SW 1271 (cell line): ENCODE data around the gene VPS11.
"Not testable (repeated sequence)": the region's sequence is repeated elsewhere in the genome, so short reads cannot be mapped to it uniquely, and the experiment has no call there.

Experiments used
- DNase-seq, 2 experiments: peaks; one replicate each; lab custom pipeline; 2025; lab: John Stamatoyannopoulos, UW

The VPS11 gene

GRCh38 chr11:119038884-119039283 lies 28.7 kb upstream of the VPS11 start:
- no peak for DNase-seq

DNA sequence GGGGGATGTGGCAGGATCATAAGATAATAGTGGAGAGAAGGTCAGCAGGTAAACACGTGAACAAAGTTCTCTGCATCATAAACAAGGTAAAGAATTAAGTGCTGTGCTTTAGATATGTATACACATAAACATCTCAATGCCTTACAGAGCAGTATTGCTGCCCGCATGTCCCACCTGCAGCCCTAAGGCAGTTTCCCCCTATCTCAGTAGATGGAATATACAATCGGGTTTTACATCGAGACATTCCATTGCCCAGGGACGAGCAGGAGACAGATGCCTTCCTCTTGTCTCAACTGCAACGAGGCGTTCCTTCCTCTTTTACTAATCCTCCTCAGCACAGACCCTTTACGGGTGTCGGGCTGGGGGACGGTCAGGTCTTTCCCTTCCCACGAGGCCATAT lies 28.1 kb upstream of the VPS11 start:
- not testable (repeated sequence) for DNase-seq

DNA sequence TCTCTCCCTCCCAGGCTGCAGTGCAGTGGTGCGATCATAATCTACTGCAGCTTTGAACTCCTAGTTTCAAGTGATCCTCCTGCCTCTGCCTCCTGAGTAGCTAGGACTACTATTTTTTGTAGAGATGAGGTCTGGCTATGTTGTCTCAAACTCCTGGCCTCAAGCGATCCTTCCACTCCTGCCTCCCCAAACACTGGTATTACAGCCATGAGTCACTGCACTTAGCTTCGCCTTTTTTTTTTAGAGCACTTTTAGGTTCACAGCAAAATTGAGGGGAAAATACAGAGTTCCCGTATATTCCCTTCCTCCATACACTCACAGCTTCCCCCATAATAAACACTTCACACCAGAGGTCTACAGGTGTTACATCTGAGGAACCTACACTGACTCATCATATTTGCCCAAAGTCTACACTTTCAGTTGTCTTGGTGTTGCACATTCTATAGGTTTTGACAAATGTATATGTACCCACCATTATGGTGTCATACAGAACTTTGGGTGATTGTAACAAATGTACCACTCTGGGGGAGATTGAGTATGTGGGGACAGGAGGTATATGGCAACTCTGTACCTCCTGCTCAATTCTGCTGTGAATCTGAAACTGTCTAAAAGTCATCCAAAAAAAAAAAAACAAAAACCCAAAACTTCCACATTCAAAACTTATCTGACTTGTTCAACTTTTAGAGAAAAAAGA lies 25.6 kb upstream of the VPS11 start:
- DNase-seq: no peak

DNA sequence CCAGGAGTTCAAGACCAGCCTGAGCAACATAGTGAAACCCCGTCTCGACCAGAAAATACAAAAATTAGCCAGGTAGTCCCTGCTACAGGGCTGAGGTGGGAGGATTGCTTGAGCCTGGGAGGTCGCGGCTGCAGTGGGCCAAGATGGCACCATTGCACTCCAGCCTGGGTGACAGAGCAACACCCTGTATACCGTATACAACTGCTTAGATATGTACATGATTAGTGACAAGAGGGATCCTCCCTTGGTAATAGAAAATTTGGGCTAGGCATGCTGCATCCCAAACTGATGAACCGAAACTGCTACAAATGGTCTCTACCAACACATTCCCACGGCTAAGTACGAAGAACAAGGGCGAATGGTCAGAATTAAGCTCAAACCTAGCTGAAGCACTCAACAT lies 24.7 kb upstream of the VPS11 start:
- DNase-seq: no peak

GRCh38 chr11:119044708-119045107 lies 22.9 kb upstream of the VPS11 start:
- no peak for DNase-seq

DNA sequence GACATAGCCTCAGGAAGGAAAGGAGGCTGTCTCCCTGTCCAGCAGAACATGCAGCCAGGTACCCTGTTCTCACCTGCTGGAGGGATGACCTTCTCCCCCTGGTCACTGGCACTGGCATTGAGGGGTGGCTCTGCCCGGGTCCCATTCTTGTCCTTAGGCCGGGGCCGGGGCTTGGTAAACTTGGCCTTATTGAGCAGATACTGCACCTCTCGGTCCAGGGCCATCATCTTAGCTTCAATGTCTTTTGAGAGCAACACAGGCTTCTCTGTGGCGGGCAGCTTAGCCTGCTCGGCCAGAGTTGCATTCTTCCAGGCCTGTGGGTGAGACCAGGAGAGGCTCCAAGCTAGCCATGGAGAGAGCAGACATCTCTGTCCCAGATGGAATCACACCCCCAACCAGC lies 21.1 kb upstream of the VPS11 start:
- no peak for DNase-seq

GRCh38 chr11:119047205-119047604 lies 20.4 kb upstream of the VPS11 start:
- DNase-seq: no peak

GRCh38 chr11:119048644-119049043 lies 19.0 kb upstream of the VPS11 start:
- no peak for DNase-seq

GRCh38 chr11:119049081-119049480 lies 18.5 kb upstream of the VPS11 start:
- DNase-seq: no peak

- no peak for DNase-seq
Observed at GRCh38 chr11:119051440-119052162, 16.0 kb upstream of the VPS11 start.

DNA sequence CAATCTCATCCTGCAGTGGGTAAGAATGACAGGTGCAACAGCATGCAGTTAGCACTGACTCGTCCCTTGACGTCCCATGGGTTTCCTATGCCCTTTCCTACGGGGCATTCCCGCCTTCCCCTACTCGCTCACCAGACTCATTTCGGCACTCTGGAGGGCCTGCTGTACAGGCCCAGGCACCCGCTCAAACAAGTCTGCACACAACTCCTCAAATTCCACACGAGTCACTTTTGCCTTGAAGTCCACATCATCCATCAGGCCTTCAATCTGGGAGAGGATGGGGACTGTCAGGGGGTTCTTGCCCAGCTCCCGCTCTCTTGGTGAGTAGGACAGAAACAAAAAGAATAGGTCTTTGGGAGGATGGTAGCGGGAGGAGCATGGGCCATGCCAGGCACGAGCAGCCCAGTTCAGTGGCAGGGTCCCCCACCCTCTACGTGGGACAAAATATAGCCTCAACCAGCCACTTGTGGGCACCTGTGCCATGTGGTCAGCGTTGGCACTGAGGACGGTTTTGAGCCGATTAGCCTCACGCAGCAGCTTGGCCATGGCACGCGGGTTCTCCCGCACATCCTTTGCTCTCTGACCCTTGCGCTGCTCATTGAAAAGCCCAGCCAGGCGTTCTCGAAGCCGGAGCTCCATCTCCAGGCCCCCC lies 15.3 kb upstream of the VPS11 start:
- no peak for DNase-seq

DNA sequence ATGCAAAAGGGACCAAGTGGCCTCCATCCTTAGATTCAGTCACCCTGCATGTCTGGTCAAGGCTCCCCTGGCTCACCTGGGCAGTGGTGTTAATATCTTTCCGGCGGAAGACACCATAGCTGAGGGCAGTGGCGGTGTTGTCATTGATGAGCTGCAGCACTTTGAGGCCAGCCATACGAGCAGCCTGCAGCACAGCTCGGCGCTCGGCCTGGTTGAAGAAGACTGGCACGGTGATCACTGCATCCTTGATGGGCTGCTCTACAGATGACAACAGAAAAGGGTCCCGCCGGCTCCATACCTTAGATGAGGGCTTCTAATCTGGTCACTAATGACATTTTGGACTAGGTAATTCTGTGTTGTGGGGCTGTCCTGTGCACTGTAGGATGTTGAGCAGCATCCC lies 13.2 kb upstream of the VPS11 start:
- DNase-seq: no peak

- peak in 1 of 2 experiments; percentile 48 for DNase-seq
Observed at GRCh38 chr11:119055901-119056300, 11.7 kb upstream of the VPS11 start.

DNA sequence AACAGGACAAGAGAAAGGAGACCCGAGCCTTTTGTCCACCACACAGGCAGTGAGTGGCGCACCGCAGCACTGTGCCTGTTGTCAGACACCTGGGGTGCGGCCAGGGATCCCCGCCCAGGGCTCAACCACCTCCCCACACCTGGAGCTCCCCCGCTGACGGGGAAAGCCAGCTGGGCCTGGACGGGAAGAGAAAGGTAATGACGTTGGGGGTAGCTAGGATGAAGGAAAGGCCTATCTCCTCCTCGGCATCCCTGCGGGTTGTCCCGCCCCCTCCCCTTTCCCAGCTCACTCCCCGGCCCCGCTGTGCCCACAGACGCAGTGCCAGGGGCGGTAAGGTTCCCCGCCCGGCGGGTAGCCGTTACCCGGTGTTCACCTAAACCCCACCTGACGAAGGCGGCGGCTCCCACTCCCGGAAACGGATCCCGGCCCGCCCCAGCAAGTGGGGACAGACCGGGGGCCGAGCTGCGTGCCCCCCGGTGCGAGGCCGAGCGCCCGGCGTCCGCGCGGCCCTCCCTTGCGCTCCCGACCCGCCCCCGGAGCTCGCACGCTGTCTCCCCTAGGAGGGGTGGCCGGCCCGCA lies 11.1 kb upstream of the VPS11 start:
- no peak for DNase-seq

DNA sequence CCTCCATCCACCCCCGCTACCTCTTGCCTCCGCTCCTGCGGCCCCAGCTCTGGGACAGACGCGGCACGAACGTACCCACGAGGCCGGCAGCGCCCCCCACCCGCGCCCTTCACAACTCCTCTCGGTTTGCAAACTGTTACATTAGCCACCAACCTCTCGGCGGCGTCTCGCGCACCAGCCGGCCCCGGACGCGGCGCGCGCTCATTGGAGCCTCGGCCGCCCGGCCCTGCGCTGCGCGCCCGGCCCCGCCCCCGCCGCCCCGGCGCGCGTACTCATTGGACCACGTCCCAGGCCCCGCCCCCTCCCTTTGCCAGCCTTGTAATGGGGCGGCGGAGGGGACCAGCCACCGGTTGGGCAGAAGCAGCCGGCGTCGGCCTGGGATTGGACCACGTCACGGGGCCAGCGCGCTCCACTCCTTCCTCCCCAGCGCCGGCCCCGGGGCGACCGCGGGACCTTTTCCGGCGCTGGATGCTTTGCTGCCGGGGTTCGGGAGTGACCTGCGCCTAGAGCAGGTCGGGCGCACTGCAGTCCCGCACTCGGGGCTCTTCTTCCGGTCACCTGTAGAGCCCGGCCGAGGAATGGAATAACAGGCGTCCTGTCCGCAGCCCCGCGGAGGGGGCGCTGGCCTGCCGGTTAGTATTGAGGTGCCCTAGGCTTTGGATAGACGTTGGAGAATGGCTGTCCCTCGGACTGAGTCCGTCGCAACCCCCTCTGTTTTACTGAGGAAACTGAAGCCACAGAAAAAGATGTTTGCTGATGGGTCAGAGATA lies 10.4 kb upstream of the VPS11 start, which contains the start of gene HYOU1:
Gene HYOU1, minus strand, starts transcription at position 206 of the 770 bp plus-strand sequence. CDS start 1,045 bp downstream, outside the sequence.
- DNase-seq: peak; percentile 85 to 94

DNA sequence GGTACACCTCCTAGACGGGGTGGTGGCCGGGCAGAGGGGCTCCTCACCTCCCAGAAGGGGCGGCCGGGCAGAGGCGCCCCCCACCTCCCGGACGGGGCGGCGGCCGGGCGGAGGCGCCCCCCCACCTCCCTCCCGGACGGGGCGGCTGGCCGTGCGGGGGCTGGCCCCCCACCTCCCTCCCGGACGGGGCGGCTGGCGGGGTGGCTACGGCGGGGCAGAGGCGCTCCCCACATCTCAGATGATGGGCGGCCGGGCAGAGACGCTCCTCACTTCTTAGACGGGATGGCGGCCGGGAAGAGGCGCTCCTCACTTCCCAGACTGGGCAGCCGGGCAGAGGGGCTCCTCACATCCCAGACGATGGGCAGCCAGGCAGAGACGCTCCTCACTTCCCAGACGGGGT lies 8.5 kb upstream of the VPS11 start:
- DNase-seq: not testable (repeated sequence)

DNA sequence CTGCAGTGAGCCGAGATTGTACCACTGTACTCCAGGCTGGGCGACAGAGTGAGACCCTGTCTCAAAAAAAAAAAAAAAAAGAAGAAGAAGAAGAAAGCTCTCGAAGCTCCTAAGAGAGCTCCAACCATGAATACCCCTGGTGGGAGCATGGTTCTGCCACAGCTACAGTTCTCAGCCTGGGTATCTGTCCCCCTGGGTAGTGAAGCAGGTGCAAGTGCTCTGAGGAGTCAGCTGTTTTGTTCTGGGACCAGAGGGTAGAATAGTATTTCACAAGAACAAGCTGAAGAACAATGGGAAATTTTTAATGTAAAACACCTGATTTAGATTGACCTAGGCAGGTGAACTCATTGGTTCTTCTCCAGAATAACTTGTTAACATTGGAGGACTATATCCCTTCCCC lies 6.4 kb upstream of the VPS11 start:
- DNase-seq: no peak

DNA sequence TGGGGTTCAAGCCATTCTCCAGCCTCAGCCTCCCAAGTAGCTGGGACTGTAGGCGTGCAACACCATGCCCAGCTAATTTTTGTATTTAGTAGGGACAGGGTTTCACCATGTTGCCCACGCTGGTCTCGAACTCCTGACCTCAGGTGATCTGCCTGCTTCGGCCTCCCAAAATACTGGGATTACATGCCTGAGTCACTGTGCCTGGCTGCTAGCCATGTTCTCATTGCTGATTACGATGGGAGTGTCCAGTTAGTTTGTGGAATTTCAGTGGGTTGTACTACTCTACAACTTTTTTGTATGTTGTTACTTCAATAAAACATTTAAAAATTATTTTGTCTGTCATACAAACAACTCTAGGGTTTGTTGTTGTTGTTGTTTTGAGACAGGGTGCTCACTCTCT lies 4.8 kb upstream of the VPS11 start:
- no peak for DNase-seq

DNA sequence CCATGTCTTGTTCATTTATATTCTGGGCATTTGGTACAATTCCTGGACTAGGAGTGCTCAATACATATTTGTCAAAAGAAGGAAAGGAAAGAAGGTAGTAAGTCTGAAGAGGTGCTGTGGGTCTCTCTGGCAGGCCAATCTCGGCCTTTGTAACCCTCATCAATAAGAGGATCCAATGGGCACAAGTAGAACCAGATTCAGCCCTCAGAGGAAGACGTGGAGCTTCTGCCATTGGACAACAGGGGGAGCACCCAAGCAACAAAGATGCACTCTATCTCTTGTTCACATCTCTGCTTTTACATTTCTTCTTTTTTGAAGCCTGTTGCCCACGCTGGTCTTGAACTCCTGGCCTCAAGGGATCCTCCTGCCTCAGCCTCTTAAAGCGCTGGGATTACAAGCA lies 2.2 kb upstream of the VPS11 start:
- peak; percentile 33 to 45 for DNase-seq

DNA sequence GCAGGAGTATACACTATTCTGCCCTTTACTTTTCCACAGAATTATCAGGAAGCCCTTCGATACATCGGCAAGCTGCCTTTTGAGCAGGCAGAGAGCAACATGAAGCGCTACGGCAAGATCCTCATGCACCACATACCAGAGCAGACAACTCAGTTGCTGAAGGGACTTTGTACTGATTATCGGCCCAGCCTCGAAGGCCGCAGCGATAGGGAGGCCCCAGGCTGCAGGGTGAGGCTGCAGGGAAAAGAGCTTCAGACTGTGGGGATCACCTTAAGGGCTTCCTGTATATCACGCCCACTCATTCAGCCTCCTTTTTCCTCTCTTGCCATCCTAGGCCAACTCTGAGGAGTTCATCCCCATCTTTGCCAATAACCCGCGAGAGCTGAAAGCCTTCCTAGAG lies 10.2 kb downstream of the VPS11 start:
- DNase-seq: no peak

- no peak for DNase-seq
Observed at GRCh38 chr11:119078675-119079420, 11.2 kb downstream of the VPS11 start.
